Endothelial cell of umbilical vein (primary cell): ENCODE results near the gene CLEC16A. TPM values are rescaled to one million over a fixed set of nuclear protein-coding genes. Genes with fewer than 3 reads are reported as not detected.

Experiments used
- BruUV-seq: library from RNA; stranded (reverse); fragments of 400-500 nt; replicated peaks from 2 replicates; lab custom pipeline; 2021; lab: Mats Ljungman, UMichigan
- CTCF ChIA-PET: fragments of 300-600, 350-600 bp; sonication (Branson Sonifier 250); formaldehyde crosslinking; loops from one replicate; lab custom pipeline; 2021; ENCODE audit warnings: antibody characterized with exemption, inconsistent platforms; lab: Charles Lee
- POLR2A ChIA-PET: fragments of 300-600, 350-600 bp; sonication (Branson Sonifier 250); formaldehyde crosslinking; loops from one replicate; lab custom pipeline; 2021; ENCODE audit warnings: antibody characterized with exemption, inconsistent platforms; lab: Charles Lee
- DNase-seq: peaks from one replicate; pipeline ENCODE4 v3.0.0-alpha.2; 2011; ENCODE audit warnings: low read depth, low spot score
- FAIRE-seq: peaks from 2 replicates; lab custom pipeline; 2011; peaks lifted over from hg19 to GRCh38; lab: Jason Lieb, UNC
- H2AFZ ChIP-seq: 2 replicates; pipeline ENCODE4 v1.6.0; 2012; ENCODE audit warnings: low read depth, low read length, control low read depth, inconsistent platforms
- H3K27ac ChIP-seq: 2 replicates; pipeline ENCODE4 v1.5.1; 2011; ENCODE audit warnings: low read depth, mild to moderate bottlenecking, control low read depth, low read length, moderate library complexity; ENCODE audit not compliant: insufficient read depth
- H3K27me3 ChIP-seq, 2 experiments: 2 replicates each; pipeline versions ENCODE4 v1.6.0 to v1.6.1; 2011; ENCODE audit warnings: low read length in 2 of 2, mixed read lengths in 1 of 2; ENCODE audit not compliant: control insufficient read depth in 2 of 2, insufficient read depth in 2 of 2
- H3K36me3 ChIP-seq, 2 experiments: 2 replicates in 1 of 2; 3 replicates in 1 of 2; pipeline ENCODE4 v1.5.1; 2011; ENCODE audit warnings: low read length in 2 of 2, mild to moderate bottlenecking in 1 of 2, moderate library complexity in 1 of 2; ENCODE audit not compliant: control insufficient read depth in 2 of 2, insufficient read depth in 2 of 2; ENCODE audit errors: extremely low read depth in 1 of 2
- H3K4me1 ChIP-seq: 3 replicates; pipeline ENCODE4 v1.5.1; 2011; ENCODE audit warnings: mild to moderate bottlenecking, low read length; ENCODE audit not compliant: control insufficient read depth, insufficient read depth; ENCODE audit errors: extremely low read depth
- H3K4me2 ChIP-seq: 2 replicates; pipeline ENCODE4 v1.6.1; 2011; ENCODE audit warnings: low read length, control low read depth, mixed read lengths; ENCODE audit not compliant: insufficient read depth
- H3K4me3 ChIP-seq, 3 experiments: fragments of 200-600 bp in 1 of 3; sonication (generic), shearing (Covaris generic) in 1 of 3; replicated peaks in 1 of 3; 2 replicates each; pipeline ENCODE4 v1.5.1; 2011 to 2016; ENCODE audit warnings: control low read depth in 3 of 3, low read length in 3 of 3, mild to moderate bottlenecking in 2 of 3, inconsistent platforms in 1 of 3, low read depth in 1 of 3, moderate library complexity in 1 of 3; ENCODE audit not compliant: insufficient read depth in 1 of 3
- H3K79me2 ChIP-seq: 2 replicates; pipeline ENCODE4 v1.6.0; 2012; ENCODE audit warnings: low read length, inconsistent platforms; ENCODE audit not compliant: control insufficient read depth, insufficient read depth
- H3K9ac ChIP-seq: replicated peaks from 2 replicates; pipeline ENCODE3; 2011; ENCODE audit warnings: low read length, control low read depth; ENCODE audit not compliant: insufficient read depth; ENCODE audit errors: extremely low read depth
- H3K9me1 ChIP-seq: replicated peaks from 3 replicates; pipeline ENCODE4 v1.6.0; 2011; ENCODE audit warnings: mild to moderate bottlenecking, low read length; ENCODE audit not compliant: control insufficient read depth, insufficient read depth; ENCODE audit errors: extremely low read depth
- H3K9me3 ChIP-seq: replicated peaks from 2 replicates; pipeline ENCODE4 v1.5.1; 2012; ENCODE audit warnings: low read length, inconsistent platforms; ENCODE audit not compliant: control insufficient read depth, insufficient read depth
- H4K20me1 ChIP-seq: replicated peaks from 2 replicates; pipeline ENCODE3; 2011; ENCODE audit warnings: mild to moderate bottlenecking, low read length; ENCODE audit not compliant: control insufficient read depth, insufficient read depth; ENCODE audit errors: extremely low read depth
- JUN ChIP-seq: IDR thresholded peaks from 2 replicates; pipeline ENCODE4 v1.6.1; 2011; ENCODE audit warnings: borderline replicate concordance, low read depth; ENCODE audit not compliant: insufficient read length, insufficient read depth
- POLR2AphosphoS5 ChIP-seq: IDR thresholded peaks from 2 replicates; pipeline ENCODE4 v1.6.1; 2012; ENCODE audit warnings: low read depth, mild to moderate bottlenecking, control low read depth, low read length, moderate library complexity; ENCODE audit not compliant: insufficient read depth
- dilution Hi-C: fragments of 300-500 bp; cut with MboI; formaldehyde crosslinking; loops from one replicate; pipeline ENCODE4 v1.15.0; 2019; ENCODE audit warnings: low sequenced_read_pairs; ENCODE audit not compliant: extremely low pct_ligation_motif_present
- intact Hi-C: fragments of 100-400 bp; cut with micrococcal nuclease; formaldehyde crosslinking; loops from one replicate; pipeline ENCODE4 v1.10.0; 2022
- polyA plus RNA-seq, 4 experiments: library from polyadenylated mRNA; depleted of rRNA in 3 of 4; stranded (reverse) in 3 of 4; unstranded in 1 of 4; fragments of >200 nt; gene quantifications; 2 replicates each; pipeline versions ENCODE4 v1.2.1 to v1.2.3, GENCODE V29; 2011 to 2012; ENCODE audit warnings: missing spikeins in 1 of 4
- total RNA-seq: library from RNA; stranded (reverse); gene quantifications from 2 replicates; pipeline ENCODE4 v1.2.3, GENCODE V29; 2021
- TF ChIP-seq, protein P1 (sequence below): IDR thresholded peaks from 2 replicates; pipeline ENCODE4 v1.6.1; 2011; ENCODE audit not compliant: insufficient read depth, insufficient read length
- TF ChIP-seq, protein P2 (sequence below), 2 donors: IDR thresholded peaks; 1 replicate in 1 of 2; 2 replicates in 1 of 2; pipeline ENCODE4 v1.5.1; 2011; ENCODE audit warnings: low read length in 2 of 2, mild to moderate bottlenecking in 2 of 2, moderate library complexity in 2 of 2, control low read depth in 1 of 2, inconsistent platforms in 1 of 2, low read depth in 1 of 2; ENCODE audit not compliant: insufficient read depth in 1 of 2; ENCODE audit errors: extremely low read depth in 1 of 2

Gene CLEC16A
- total and polyA plus RNA-seq, 2 donors (not counting 3 experiments of a cell fraction or from before 2014, with no cell fraction given): 11.4 to 23.3 TPM

DNA sequence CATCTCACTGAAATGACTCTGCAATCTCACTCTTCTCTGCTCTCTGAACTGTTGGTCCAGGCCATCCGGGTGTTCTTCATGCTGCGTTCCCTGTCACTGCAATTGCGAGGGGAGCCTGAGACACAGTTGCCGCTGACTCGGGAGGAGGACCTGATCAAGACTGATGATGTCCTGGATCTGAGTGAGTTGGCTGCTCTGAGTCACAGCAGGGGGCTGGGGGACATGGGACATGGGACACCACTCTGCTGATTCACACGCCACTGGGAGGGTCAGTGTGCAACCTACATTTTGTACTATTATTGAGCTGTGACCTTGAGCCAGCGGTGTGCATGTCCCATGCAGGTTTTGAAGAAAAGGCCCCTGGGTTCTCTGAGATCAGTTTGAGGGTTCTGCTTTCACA is 116.5 kb downstream of the CLEC16A start:
- no peaks in the 10 kb centered on the region for H3K79me2 ChIP-seq
- no peak overlapping the region for H3K9ac ChIP-seq
- intact Hi-C loops (no loop called here), dilution Hi-C loops (no loop called here)
- TF ChIP-seq, protein P1, sequence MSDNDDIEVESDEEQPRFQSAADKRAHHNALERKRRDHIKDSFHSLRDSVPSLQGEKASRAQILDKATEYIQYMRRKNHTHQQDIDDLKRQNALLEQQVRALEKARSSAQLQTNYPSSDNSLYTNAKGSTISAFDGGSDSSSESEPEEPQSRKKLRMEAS: no peak
- TF ChIP-seq POLR2AphosphoS5: no peak
- TF ChIP-seq JUN: no peak
- TF ChIP-seq, protein P2, sequence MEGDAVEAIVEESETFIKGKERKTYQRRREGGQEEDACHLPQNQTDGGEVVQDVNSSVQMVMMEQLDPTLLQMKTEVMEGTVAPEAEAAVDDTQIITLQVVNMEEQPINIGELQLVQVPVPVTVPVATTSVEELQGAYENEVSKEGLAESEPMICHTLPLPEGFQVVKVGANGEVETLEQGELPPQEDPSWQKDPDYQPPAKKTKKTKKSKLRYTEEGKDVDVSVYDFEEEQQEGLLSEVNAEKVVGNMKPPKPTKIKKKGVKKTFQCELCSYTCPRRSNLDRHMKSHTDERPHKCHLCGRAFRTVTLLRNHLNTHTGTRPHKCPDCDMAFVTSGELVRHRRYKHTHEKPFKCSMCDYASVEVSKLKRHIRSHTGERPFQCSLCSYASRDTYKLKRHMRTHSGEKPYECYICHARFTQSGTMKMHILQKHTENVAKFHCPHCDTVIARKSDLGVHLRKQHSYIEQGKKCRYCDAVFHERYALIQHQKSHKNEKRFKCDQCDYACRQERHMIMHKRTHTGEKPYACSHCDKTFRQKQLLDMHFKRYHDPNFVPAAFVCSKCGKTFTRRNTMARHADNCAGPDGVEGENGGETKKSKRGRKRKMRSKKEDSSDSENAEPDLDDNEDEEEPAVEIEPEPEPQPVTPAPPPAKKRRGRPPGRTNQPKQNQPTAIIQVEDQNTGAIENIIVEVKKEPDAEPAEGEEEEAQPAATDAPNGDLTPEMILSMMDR (IDR thresholded peaks at IDR 0.05; ENCODE audit: extremely low read depth in 1 of 2, insufficient read depth in 1 of 2, low read depth in 1 of 2, low read length in 2 of 2): no peak
- no peaks in the 10 kb centered on the region for H3K9me1 ChIP-seq
- ChIA-PET POLR2A (no interaction called here), CTCF (interaction anchor here (0.7 to 1.5 kb wide), 3 partner anchors 10 to 158 kb away, joined by 3 to 4 read pairs (median 3); no protein-coding TSS in a partner anchor)
- H3K27me3 ChIP-seq: no peaks in the 10 kb centered on the region
- FAIRE-seq: no peak
- H3K36me3 ChIP-seq: peaks cover 2 to 9% of the 10 kb centered on the region in 2 experiments
- no peaks in the 10 kb centered on the region for H3K9me3 ChIP-seq
- H3K27ac ChIP-seq: no peak overlapping the region
- H4K20me1 ChIP-seq: no peaks in the 10 kb centered on the region
- BruUV-seq: no TSS peak
- H3K4me3 ChIP-seq: no peak overlapping the region
- H2AFZ ChIP-seq: no peak overlapping the region
- H3K4me2 ChIP-seq: no peak overlapping the region
- no peak for DNase-seq
- H3K4me1 ChIP-seq: no peaks in the 10 kb centered on the region
